Measurements from ENCODE around the gene SLC34A1.

Gene SLC34A1

GRCh38 chr5:177402271-177403043, 18.2 kb downstream of the SLC34A1 start (continued):
- TF ChIP-seq, protein P1, sequence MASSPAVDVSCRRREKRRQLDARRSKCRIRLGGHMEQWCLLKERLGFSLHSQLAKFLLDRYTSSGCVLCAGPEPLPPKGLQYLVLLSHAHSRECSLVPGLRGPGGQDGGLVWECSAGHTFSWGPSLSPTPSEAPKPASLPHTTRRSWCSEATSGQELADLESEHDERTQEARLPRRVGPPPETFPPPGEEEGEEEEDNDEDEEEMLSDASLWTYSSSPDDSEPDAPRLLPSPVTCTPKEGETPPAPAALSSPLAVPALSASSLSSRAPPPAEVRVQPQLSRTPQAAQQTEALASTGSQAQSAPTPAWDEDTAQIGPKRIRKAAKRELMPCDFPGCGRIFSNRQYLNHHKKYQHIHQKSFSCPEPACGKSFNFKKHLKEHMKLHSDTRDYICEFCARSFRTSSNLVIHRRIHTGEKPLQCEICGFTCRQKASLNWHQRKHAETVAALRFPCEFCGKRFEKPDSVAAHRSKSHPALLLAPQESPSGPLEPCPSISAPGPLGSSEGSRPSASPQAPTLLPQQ (tag by site-specific recombination; IDR thresholded peaks at IDR 0.05) = no peak
- TF ChIP-seq INSM2 (tag by site-specific recombination; IDR thresholded peaks at IDR 0.05) = no peak
- peak; percentile 22; the same call in 1 of the 2 replicates for TF ChIP-seq GLIS2 (tag by site-specific recombination; IDR thresholded peaks at IDR 0.05)
- TF ChIP-seq ZSCAN16 (tag by site-specific recombination; IDR thresholded peaks at IDR 0.05) = peak; percentile 30; the same call in 1 of the 2 replicates
- TF ChIP-seq, protein P2, sequence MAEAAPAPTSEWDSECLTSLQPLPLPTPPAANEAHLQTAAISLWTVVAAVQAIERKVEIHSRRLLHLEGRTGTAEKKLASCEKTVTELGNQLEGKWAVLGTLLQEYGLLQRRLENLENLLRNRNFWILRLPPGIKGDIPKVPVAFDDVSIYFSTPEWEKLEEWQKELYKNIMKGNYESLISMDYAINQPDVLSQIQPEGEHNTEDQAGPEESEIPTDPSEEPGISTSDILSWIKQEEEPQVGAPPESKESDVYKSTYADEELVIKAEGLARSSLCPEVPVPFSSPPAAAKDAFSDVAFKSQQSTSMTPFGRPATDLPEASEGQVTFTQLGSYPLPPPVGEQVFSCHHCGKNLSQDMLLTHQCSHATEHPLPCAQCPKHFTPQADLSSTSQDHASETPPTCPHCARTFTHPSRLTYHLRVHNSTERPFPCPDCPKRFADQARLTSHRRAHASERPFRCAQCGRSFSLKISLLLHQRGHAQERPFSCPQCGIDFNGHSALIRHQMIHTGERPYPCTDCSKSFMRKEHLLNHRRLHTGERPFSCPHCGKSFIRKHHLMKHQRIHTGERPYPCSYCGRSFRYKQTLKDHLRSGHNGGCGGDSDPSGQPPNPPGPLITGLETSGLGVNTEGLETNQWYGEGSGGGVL (tag by site-specific recombination; IDR thresholded peaks at IDR 0.05) = 0 out of 2 replicates have a peak, but pooled peaks have one; percentile 23
- peak; percentile 73 for TF ChIP-seq IKZF3 (tag by site-specific recombination; IDR thresholded peaks at IDR 0.05)
- TF ChIP-seq ZIC2 (tag by site-specific recombination; IDR thresholded peaks at IDR 0.05) = peak; percentile 41; the same call in 1 of the 2 replicates
- peak; percentile 90 for TF ChIP-seq HIC1 (tag by site-specific recombination; IDR thresholded peaks at IDR 0.05)
- no peak for TF ChIP-seq ZSCAN23 (tag by site-specific recombination; IDR thresholded peaks at IDR 0.05)
- TF ChIP-seq, protein P3, sequence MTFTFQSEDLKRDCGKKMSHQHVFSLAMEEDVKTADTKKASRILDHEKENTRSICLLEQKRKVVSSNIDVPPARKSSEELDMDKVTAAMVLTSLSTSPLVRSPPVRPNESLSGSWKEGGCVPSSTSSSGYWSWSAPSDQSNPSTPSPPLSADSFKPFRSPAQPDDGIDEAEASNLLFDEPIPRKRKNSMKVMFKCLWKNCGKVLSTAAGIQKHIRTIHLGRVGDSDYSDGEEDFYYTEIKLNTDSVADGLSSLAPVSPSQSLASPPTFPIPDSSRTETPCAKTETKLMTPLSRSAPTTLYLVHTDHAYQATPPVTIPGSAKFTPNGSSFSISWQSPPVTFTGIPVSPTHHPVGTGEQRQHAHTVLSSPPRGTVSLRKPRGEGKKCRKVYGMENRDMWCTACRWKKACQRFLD (tag by site-specific recombination; IDR thresholded peaks at IDR 0.05) = no peak
- TF ChIP-seq ZFP37 (tag by site-specific recombination; IDR thresholded peaks at IDR 0.05) = 0 out of 2 replicates have a peak, but pooled peaks have one; percentile 42
- peak; percentile 83 for TF ChIP-seq ZNF600 (tag by site-specific recombination; IDR thresholded peaks at IDR 0.05)
- no peak for TF ChIP-seq ZNF768 (tag by site-specific recombination; IDR thresholded peaks at IDR 0.05)
- no peak for TF ChIP-seq ZFP69B (tag by site-specific recombination; IDR thresholded peaks at IDR 0.05)
- TF ChIP-seq ZNF184 (tag by site-specific recombination; IDR thresholded peaks at IDR 0.05) = 0 out of 2 replicates have a peak, but pooled peaks have one; percentile 23
- TF ChIP-seq KLF9 (tag by site-specific recombination; IDR thresholded peaks at IDR 0.05; ENCODE audit: low read depth) = peak; percentile 61; the same call in 1 of the 2 replicates
- TF ChIP-seq, protein P4, sequence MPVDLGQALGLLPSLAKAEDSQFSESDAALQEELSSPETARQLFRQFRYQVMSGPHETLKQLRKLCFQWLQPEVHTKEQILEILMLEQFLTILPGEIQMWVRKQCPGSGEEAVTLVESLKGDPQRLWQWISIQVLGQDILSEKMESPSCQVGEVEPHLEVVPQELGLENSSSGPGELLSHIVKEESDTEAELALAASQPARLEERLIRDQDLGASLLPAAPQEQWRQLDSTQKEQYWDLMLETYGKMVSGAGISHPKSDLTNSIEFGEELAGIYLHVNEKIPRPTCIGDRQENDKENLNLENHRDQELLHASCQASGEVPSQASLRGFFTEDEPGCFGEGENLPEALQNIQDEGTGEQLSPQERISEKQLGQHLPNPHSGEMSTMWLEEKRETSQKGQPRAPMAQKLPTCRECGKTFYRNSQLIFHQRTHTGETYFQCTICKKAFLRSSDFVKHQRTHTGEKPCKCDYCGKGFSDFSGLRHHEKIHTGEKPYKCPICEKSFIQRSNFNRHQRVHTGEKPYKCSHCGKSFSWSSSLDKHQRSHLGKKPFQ (tag by site-specific recombination; IDR thresholded peaks at IDR 0.05) = peak; percentile 89
- no peak for TF ChIP-seq ZNF223 (tag by site-specific recombination; IDR thresholded peaks at IDR 0.05)
- 0 out of 2 replicates have a peak, but pooled peaks have one; percentile 53 for TF ChIP-seq ZNF394 (tag by site-specific recombination; IDR thresholded peaks at IDR 0.05; ENCODE audit: borderline replicate concordance)
- TF ChIP-seq KLF7 (tag by site-specific recombination; IDR thresholded peaks at IDR 0.05; ENCODE audit: borderline replicate concordance) = peak; percentile 65; the same call in 1 of the 2 replicates
- 0 out of 2 replicates have a peak, but pooled peaks have one; percentile 20 for TF ChIP-seq YY1 (tag by site-specific recombination; IDR thresholded peaks at IDR 0.05)
- peak; percentile 80; the same call in 1 of the 2 replicates for TF ChIP-seq ZNF24 (tag by site-specific recombination; IDR thresholded peaks at IDR 0.05)
- no peak for TF ChIP-seq ZNF513 (tag by site-specific recombination; IDR thresholded peaks at IDR 0.05)
- no peak for TF ChIP-seq PRDM6 (tag by site-specific recombination; IDR thresholded peaks at IDR 0.05)
- peak; percentile 79 for TF ChIP-seq SP3 (tag by site-specific recombination; IDR thresholded peaks at IDR 0.05)

All from HEK293 (cell line).